Stimulated activated CD8-positive, alpha-beta memory T cell treated with anti-CD3 and anti-CD28 coated beads, Interleukin-12 subunit alpha, Interleukin-12 subunit beta, amount 100 ng/mL, for 4 hours (primary cell): Measurements from ENCODE around the gene CSF1.
"Not testable (repeated sequence)": the region's sequence is repeated elsewhere in the genome, so short reads cannot be mapped to it uniquely, and the experiment has no call there.

Source experiments
- DNase-seq: peaks from one replicate; pipeline ENCODE4 v3.0.0-alpha.2; 2020; ENCODE audit warnings: low read depth

Gene CSF1

GRCh38 chr1:109937738-109938137, 27.1 kb downstream of the CSF1 start:
- DNase-seq = no peak

- no peak for DNase-seq
Measured at GRCh38 chr1:109938556-109938955, 27.9 kb downstream of the CSF1 start.

- DNase-seq = no peak
Measured at GRCh38 chr1:109942434-109942833, 31.8 kb downstream of the CSF1 start.

GRCh38 chr1:109944541-109944940, 33.9 kb downstream of the CSF1 start:
- DNase-seq = no peak

- DNase-seq = no peak
Measured at GRCh38 chr1:109946511-109946910, 35.9 kb downstream of the CSF1 start.

- no peak for DNase-seq
Measured at GRCh38 chr1:109947582-109948284, 37.1 kb downstream of the CSF1 start.

GRCh38 chr1:109948285-109948630, 37.6 kb downstream of the CSF1 start:
- no peak for DNase-seq

- no peak for DNase-seq
Measured at GRCh38 chr1:109950038-109950437, 39.4 kb downstream of the CSF1 start.

- DNase-seq = no peak
Measured at GRCh38 chr1:109950509-109950908, 39.9 kb downstream of the CSF1 start.

GRCh38 chr1:109951501-109951900, 40.9 kb downstream of the CSF1 start:
- not testable (repeated sequence) for DNase-seq

GRCh38 chr1:109954041-109954512, 43.4 kb downstream of the CSF1 start:
- DNase-seq = no peak

GRCh38 chr1:109959632-109959973, 49.0 kb downstream of the CSF1 start:
- DNase-seq = no peak

- no peak for DNase-seq
Measured at GRCh38 chr1:109959974-109960744, 49.5 kb downstream of the CSF1 start.

- DNase-seq = no peak
Measured at GRCh38 chr1:109960745-109961094, 50.1 kb downstream of the CSF1 start.

GRCh38 chr1:109963864-109964263, 53.2 kb downstream of the CSF1 start:
- DNase-seq = no peak

GRCh38 chr1:109969146-109969829, 58.6 kb downstream of the CSF1 start:
- no peak for DNase-seq

GRCh38 chr1:109969907-109970306, 59.3 kb downstream of the CSF1 start:
- no peak for DNase-seq

- no peak for DNase-seq
Measured at GRCh38 chr1:109971559-109971958, 60.9 kb downstream of the CSF1 start.

- DNase-seq = no peak
Measured at GRCh38 chr1:109974191-109974590, 63.5 kb downstream of the CSF1 start.

- DNase-seq = no peak
Measured at GRCh38 chr1:109975718-109976117, 65.1 kb downstream of the CSF1 start.

GRCh38 chr1:109976762-109977161, 66.1 kb downstream of the CSF1 start:
- no peak for DNase-seq

GRCh38 chr1:109977225-109977624, 66.6 kb downstream of the CSF1 start:
- no peak for DNase-seq

- no peak for DNase-seq
Measured at GRCh38 chr1:109977657-109978378, 67.2 kb downstream of the CSF1 start.
